Activated CD8-positive, alpha-beta memory T cell treated with anti-CD3 and anti-CD28 coated beads, Interleukin-2, amount 50 U/mL, for 24 hours (primary cell): Measurements from ENCODE around the gene ATP13A1.

Source experiments
- DNase-seq: peaks from one replicate; pipeline ENCODE4 v3.0.0-alpha.2; 2020; ENCODE audit errors: extremely low read depth

Gene ATP13A1

GRCh38 chr19:19662871-19663255 lies 613 bp downstream of the ATP13A1 start:
- DNase-seq = no peak

GRCh38 chr19:19662344-19662743 lies 1.1 kb downstream of the ATP13A1 start:
- no peak for DNase-seq

GRCh38 chr19:19661675-19662251 lies 1.7 kb downstream of the ATP13A1 start:
- DNase-seq = no peak

- no peak for DNase-seq
These were observed 2.3 kb downstream of the ATP13A1 start for GRCh38 chr19:19661141-19661674.

GRCh38 chr19:19659646-19660245 lies 3.7 kb downstream of the ATP13A1 start:
- DNase-seq = no peak

- DNase-seq = no peak
These were observed 6.1 kb downstream of the ATP13A1 start for GRCh38 chr19:19657397-19657783.

GRCh38 chr19:19656451-19657396 lies 6.8 kb downstream of the ATP13A1 start:
- DNase-seq = no peak

GRCh38 chr19:19655641-19656343 lies 7.7 kb downstream of the ATP13A1 start:
- no peak for DNase-seq

GRCh38 chr19:19655051-19655594 lies 8.4 kb downstream of the ATP13A1 start:
- no peak for DNase-seq

- DNase-seq = no peak
These were observed 9.0 kb downstream of the ATP13A1 start for GRCh38 chr19:19654441-19654840.

- no peak for DNase-seq
These were observed 9.8 kb downstream of the ATP13A1 start for GRCh38 chr19:19653597-19654147.

- DNase-seq = no peak
These were observed 10.8 kb downstream of the ATP13A1 start for GRCh38 chr19:19652482-19653295.

GRCh38 chr19:19651076-19651475 lies 12.4 kb downstream of the ATP13A1 start:
- no peak for DNase-seq

GRCh38 chr19:19650331-19650730 lies 13.1 kb downstream of the ATP13A1 start:
- DNase-seq = no peak

GRCh38 chr19:19649580-19649995 lies 13.9 kb downstream of the ATP13A1 start:
- DNase-seq = no peak

GRCh38 chr19:19649155-19649554 lies 14.3 kb downstream of the ATP13A1 start:
- DNase-seq = no peak

- DNase-seq = no peak
These were observed 16.2 kb downstream of the ATP13A1 start for GRCh38 chr19:19647037-19647835.

GRCh38 chr19:19645233-19645870 lies 18.1 kb downstream of the ATP13A1 start:
- DNase-seq = no peak

GRCh38 chr19:19644054-19644388 lies 19.5 kb downstream of the ATP13A1 start:
- no peak for DNase-seq
